CD4-positive, alpha-beta T cell treated with Interleukin-17A for 4 hours (primary cell): ENCODE data around the gene TNNI2.

Source experiments
- DNase-seq: peaks from one replicate; pipeline ENCODE4 v3.0.0-alpha.2; 2020; ENCODE audit warnings: mixed read lengths

The TNNI2 gene

GRCh38 chr11:1889941-1890855 is 51.4 kb downstream of the TNNI2 start:
- DNase-seq, result peak; percentile 45
